ENCODE results near the gene TMSB10. TPM values are rescaled to one million over a fixed set of nuclear protein-coding genes. Genes with fewer than 3 reads are reported as not detected.

TMSB10 gene
- total and polyA plus RNA-seq, 2 experiments from 2014 or later: 834 to 2,942 TPM

DNA sequence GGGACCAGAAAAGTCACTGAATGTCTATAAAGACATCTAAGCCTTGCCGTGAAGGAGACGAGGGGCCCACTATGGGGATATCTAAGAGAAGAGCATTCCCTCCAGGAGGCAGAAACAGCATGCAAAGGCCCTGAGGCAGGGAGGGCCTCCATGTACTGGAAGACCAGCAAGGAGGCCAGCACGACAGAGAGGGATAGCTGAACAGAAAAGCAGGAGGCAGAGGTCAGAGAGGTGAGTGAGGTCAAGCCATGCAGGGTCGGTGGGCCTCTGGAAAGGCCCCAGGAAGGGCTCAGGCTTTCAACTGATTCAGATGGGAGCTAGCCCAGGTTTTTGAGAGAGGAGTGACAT lies 30.3 kb upstream of the TMSB10 start:
- no peak overlapping the region for H2AFZ ChIP-seq
- H3K4me2 ChIP-seq: no peak overlapping the region
- Mint-ChIP-seq H3K27ac (no peak overlapping the region), H3K9me3 (no peaks in the 10 kb centered on the region), H3K4me1 (0 out of 3 replicates have a peak, but pooled peaks cover 3% of the 10 kb centered on the region), H3K4me3 (no peak overlapping the region), H3K36me3 (ENCODE audit: low read depth) (no peaks in the 10 kb centered on the region), H3K27me3 (ENCODE audit: insufficient read depth, low read depth, poor library complexity) (peaks cover 34% of the 10 kb centered on the region)
- H3K79me2 ChIP-seq (replicated peaks; ENCODE audit: insufficient read depth): no peaks in the 10 kb centered on the region; the same call in 1 of the 2 replicates
- 0 out of 2 replicates have a peak, but pooled peaks cover 5% of the 10 kb centered on the region for H3F3A ChIP-seq (replicated peaks; ENCODE audit: low read depth)
- ATAC-seq: no peak
- TF ChIP-seq, protein P1, sequence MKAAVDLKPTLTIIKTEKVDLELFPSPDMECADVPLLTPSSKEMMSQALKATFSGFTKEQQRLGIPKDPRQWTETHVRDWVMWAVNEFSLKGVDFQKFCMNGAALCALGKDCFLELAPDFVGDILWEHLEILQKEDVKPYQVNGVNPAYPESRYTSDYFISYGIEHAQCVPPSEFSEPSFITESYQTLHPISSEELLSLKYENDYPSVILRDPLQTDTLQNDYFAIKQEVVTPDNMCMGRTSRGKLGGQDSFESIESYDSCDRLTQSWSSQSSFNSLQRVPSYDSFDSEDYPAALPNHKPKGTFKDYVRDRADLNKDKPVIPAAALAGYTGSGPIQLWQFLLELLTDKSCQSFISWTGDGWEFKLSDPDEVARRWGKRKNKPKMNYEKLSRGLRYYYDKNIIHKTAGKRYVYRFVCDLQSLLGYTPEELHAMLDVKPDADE (IDR thresholded peaks at IDR 0.05): no peak
- TF ChIP-seq, protein P2, sequence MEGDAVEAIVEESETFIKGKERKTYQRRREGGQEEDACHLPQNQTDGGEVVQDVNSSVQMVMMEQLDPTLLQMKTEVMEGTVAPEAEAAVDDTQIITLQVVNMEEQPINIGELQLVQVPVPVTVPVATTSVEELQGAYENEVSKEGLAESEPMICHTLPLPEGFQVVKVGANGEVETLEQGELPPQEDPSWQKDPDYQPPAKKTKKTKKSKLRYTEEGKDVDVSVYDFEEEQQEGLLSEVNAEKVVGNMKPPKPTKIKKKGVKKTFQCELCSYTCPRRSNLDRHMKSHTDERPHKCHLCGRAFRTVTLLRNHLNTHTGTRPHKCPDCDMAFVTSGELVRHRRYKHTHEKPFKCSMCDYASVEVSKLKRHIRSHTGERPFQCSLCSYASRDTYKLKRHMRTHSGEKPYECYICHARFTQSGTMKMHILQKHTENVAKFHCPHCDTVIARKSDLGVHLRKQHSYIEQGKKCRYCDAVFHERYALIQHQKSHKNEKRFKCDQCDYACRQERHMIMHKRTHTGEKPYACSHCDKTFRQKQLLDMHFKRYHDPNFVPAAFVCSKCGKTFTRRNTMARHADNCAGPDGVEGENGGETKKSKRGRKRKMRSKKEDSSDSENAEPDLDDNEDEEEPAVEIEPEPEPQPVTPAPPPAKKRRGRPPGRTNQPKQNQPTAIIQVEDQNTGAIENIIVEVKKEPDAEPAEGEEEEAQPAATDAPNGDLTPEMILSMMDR (conservative IDR thresholded peaks at IDR 0.05; ENCODE audit: low read depth in 2 of 2): no peak
- TF ChIP-seq JUNB (IDR thresholded peaks at IDR 0.05; ENCODE audit: unreplicated experiment): no peak
- TF ChIP-seq CREB1 (CRISPR knock-in tag; IDR thresholded peaks at IDR 0.05; ENCODE audit: low read depth): no peak
- TF ChIP-seq ZNF114 (CRISPR knock-in tag; IDR thresholded peaks at IDR 0.05): no peak
- TF ChIP-seq ZNF331 (CRISPR knock-in tag; IDR thresholded peaks at IDR 0.05; ENCODE audit: low read depth): no peak
- no peak for TF ChIP-seq STAT1 (IDR thresholded peaks at IDR 0.05; ENCODE audit: unreplicated experiment)
- TF ChIP-seq REST (IDR thresholded peaks at IDR 0.05; ENCODE audit: unreplicated experiment): no peak
- TF ChIP-seq, protein P3, sequence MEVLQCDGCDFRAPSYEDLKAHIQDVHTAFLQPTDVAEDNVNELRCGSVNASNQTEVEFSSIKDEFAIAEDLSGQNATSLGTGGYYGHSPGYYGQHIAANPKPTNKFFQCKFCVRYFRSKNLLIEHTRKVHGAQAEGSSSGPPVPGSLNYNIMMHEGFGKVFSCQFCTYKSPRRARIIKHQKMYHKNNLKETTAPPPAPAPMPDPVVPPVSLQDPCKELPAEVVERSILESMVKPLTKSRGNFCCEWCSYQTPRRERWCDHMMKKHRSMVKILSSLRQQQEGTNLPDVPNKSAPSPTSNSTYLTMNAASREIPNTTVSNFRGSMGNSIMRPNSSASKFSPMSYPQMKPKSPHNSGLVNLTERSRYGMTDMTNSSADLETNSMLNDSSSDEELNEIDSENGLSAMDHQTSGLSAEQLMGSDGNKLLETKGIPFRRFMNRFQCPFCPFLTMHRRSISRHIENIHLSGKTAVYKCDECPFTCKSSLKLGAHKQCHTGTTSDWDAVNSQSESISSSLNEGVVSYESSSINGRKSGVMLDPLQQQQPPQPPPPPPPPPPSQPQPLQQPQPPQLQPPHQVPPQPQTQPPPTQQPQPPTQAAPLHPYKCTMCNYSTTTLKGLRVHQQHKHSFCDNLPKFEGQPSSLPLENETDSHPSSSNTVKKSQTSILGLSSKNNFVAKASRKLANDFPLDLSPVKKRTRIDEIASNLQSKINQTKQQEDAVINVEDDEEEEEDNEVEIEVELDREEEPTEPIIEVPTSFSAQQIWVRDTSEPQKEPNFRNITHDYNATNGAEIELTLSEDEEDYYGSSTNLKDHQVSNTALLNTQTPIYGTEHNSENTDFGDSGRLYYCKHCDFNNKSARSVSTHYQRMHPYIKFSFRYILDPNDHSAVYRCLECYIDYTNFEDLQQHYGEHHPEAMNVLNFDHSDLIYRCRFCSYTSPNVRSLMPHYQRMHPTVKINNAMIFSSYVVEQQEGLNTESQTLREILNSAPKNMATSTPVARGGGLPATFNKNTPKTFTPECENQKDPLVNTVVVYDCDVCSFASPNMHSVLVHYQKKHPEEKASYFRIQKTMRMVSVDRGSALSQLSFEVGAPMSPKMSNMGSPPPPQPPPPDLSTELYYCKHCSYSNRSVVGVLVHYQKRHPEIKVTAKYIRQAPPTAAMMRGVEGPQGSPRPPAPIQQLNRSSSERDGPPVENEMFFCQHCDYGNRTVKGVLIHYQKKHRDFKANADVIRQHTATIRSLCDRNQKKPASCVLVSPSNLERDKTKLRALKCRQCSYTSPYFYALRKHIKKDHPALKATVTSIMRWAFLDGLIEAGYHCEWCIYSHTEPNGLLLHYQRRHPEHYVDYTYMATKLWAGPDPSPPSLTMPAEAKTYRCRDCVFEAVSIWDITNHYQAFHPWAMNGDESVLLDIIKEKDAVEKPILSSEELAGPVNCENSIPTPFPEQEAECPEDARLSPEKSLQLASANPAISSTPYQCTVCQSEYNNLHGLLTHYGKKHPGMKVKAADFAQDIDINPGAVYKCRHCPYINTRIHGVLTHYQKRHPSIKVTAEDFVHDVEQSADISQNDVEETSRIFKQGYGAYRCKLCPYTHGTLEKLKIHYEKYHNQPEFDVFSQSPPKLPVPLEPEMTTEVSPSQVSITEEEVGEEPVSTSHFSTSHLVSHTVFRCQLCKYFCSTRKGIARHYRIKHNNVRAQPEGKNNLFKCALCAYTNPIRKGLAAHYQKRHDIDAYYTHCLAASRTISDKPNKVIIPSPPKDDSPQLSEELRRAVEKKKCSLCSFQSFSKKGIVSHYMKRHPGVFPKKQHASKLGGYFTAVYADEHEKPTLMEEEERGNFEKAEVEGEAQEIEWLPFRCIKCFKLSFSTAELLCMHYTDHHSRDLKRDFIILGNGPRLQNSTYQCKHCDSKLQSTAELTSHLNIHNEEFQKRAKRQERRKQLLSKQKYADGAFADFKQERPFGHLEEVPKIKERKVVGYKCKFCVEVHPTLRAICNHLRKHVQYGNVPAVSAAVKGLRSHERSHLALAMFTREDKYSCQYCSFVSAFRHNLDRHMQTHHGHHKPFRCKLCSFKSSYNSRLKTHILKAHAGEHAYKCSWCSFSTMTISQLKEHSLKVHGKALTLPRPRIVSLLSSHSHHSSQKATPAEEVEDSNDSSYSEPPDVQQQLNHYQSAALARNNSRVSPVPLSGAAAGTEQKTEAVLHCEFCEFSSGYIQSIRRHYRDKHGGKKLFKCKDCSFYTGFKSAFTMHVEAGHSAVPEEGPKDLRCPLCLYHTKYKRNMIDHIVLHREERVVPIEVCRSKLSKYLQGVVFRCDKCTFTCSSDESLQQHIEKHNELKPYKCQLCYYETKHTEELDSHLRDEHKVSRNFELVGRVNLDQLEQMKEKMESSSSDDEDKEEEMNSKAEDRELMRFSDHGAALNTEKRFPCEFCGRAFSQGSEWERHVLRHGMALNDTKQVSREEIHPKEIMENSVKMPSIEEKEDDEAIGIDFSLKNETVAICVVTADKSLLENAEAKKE (CRISPR knock-in tag; IDR thresholded peaks at IDR 0.05): no peak
- TF ChIP-seq POLR2AphosphoS5 (IDR thresholded peaks at IDR 0.05; ENCODE audit: low read depth): no peak
- no peak for TF ChIP-seq EZH2 (IDR thresholded peaks at IDR 0.05; ENCODE audit: low read depth, unreplicated experiment)
- TF ChIP-seq NANOG (IDR thresholded peaks at IDR 0.05; ENCODE audit: borderline replicate concordance): no peak
- TF ChIP-seq EZH2phosphoT487 (IDR thresholded peaks at IDR 0.05; ENCODE audit: unreplicated experiment): no peak
- no peaks in the 10 kb centered on the region for H3K9me2 ChIP-seq (ENCODE audit: insufficient read depth)
- no peak overlapping the region for H3K27ac ChIP-seq (ENCODE audit: low read depth)
- no peaks in the 10 kb centered on the region for H3K36me3 ChIP-seq (ENCODE audit: insufficient read depth)
- peaks cover 41% of the 10 kb centered on the region for H3K27me3 ChIP-seq (ENCODE audit: insufficient read depth)
- DNase-seq (ENCODE audit: low spot score): no peak
- no peaks in the 10 kb centered on the region; the same call in 1 of the 2 replicates for H3K4me1 ChIP-seq (ENCODE audit: insufficient read depth)
- no peak overlapping the region for H3K4me3 ChIP-seq
- H4K20me1 ChIP-seq (replicated peaks; ENCODE audit: insufficient read depth): peaks cover 5% of the 10 kb centered on the region; the same call in 1 of the 2 replicates

Data from GM23338 (cell line).